Measurements from ENCODE around the gene CMTM4.

CMTM4 gene

GRCh38 chr16:66693149-66693548 lies 3.4 kb downstream of the CMTM4 start:
- DNase-seq (ENCODE audit: low read depth in 1 of 2, low spot score in 1 of 2): peak in 1 of 2 experiments; percentile 38
- no peaks in the 10 kb centered on the region for H3K27me3 ChIP-seq (ENCODE audit: insufficient read depth, poor library complexity, severe bottlenecking)
- no peak overlapping the region for H3K27ac ChIP-seq (replicated peaks)
- no peak overlapping the region for H3K4me3 ChIP-seq (replicated peaks; ENCODE audit: insufficient read depth, low read length)
- no peak for TF ChIP-seq CTCF (IDR thresholded peaks at IDR 0.05; ENCODE audit: insufficient read depth, low read length)

GRCh38 chr16:66692341-66692740 lies 4.2 kb downstream of the CMTM4 start:
- TF ChIP-seq CTCF (IDR thresholded peaks at IDR 0.05; ENCODE audit: insufficient read depth, low read length) (no peak), REST (IDR thresholded peaks at IDR 0.05; ENCODE audit: insufficient replicate concordance, low read depth) (no peak), POLR2AphosphoS5 (IDR thresholded peaks at IDR 0.05; ENCODE audit: low read depth) (no peak), SPI1 (IDR thresholded peaks at IDR 0.05; ENCODE audit: borderline replicate concordance, low read depth) (no peak), GABPA (IDR thresholded peaks at IDR 0.05; ENCODE audit: low read depth) (no peak)
- no peak for DNase-seq (ENCODE audit: low read depth in 1 of 2, low spot score in 1 of 2)
- no peak overlapping the region for H3K4me3 ChIP-seq (replicated peaks; ENCODE audit: insufficient read depth, low read length)

GRCh38 chr16:66691234-66691633 lies 5.3 kb downstream of the CMTM4 start:
- H3K27ac ChIP-seq (replicated peaks): no peak overlapping the region
- no peaks in the 10 kb centered on the region for H3K27me3 ChIP-seq (ENCODE audit: insufficient read depth, poor library complexity, severe bottlenecking)
- no peak for DNase-seq (ENCODE audit: low read depth in 1 of 2, low spot score in 1 of 2)
- no peak overlapping the region for H3K4me3 ChIP-seq (replicated peaks; ENCODE audit: insufficient read depth, low read length)
- TF ChIP-seq CTCF (IDR thresholded peaks at IDR 0.05; ENCODE audit: insufficient read depth, low read length) (no peak), REST (IDR thresholded peaks at IDR 0.05; ENCODE audit: insufficient replicate concordance, low read depth) (no peak), POLR2AphosphoS5 (IDR thresholded peaks at IDR 0.05; ENCODE audit: low read depth) (no peak), GABPA (IDR thresholded peaks at IDR 0.05; ENCODE audit: low read depth) (no peak), SPI1 (IDR thresholded peaks at IDR 0.05; ENCODE audit: borderline replicate concordance, low read depth) (no peak)

More at GRCh38 chr16:66692341-66692740, 4.2 kb downstream of the CMTM4 start:
- Histone ChIP-seq H3K27me3 (ENCODE audit: insufficient read depth, poor library complexity, severe bottlenecking) (no peaks in the 10 kb centered on the region), H3K27ac (replicated peaks) (no peak overlapping the region)

- DNase-seq (ENCODE audit: low read depth in 1 of 2, low spot score in 1 of 2): no peak
- H3K4me3 ChIP-seq (replicated peaks; ENCODE audit: insufficient read depth, low read length): no peak overlapping the region
- no peak overlapping the region for H3K27ac ChIP-seq (replicated peaks)
- H3K27me3 ChIP-seq (ENCODE audit: insufficient read depth, poor library complexity, severe bottlenecking): no peaks in the 10 kb centered on the region
- no peak for TF ChIP-seq POLR2AphosphoS5 (IDR thresholded peaks at IDR 0.05; ENCODE audit: low read depth)
- TF ChIP-seq SPI1 (IDR thresholded peaks at IDR 0.05; ENCODE audit: borderline replicate concordance, low read depth): no peak
- no peak for TF ChIP-seq GABPA (IDR thresholded peaks at IDR 0.05; ENCODE audit: low read depth)
- TF ChIP-seq REST (IDR thresholded peaks at IDR 0.05; ENCODE audit: insufficient replicate concordance, low read depth): no peak
- no peak for TF ChIP-seq CTCF (IDR thresholded peaks at IDR 0.05; ENCODE audit: insufficient read depth, low read length)
Observed at GRCh38 chr16:66690106-66690847, 6.3 kb downstream of the CMTM4 start.

All from HL-60 (cell line).